Activated CD8-positive, alpha-beta memory T cell treated with anti-CD3 and anti-CD28 coated beads, Interleukin-2, amount 10 ng/mL, durations not matched to agents 7 days and 5 days (primary cell): ENCODE results near the gene MRGPRE. TPM values are rescaled to one million over a fixed set of nuclear protein-coding genes. Genes with fewer than 3 reads are reported as not detected.

Source experiments
- ATAC-seq: fragments of 150-1000 bp; cut with Tn5 transposase; one replicate; pipeline ENCODE4 v1.10.0; 2021; ENCODE audit warnings: moderate library complexity
- CTCF ChIA-PET: fragments of 350-600 bp; sonication (Branson Sonifier 250); formaldehyde crosslinking; loops from one replicate; lab custom pipeline; 2021; ENCODE audit warnings: antibody characterized with exemption; lab: Charles Lee
- DNase-seq: peaks from one replicate; pipeline ENCODE4 v3.0.0-alpha.2; 2020
- H3K27ac Mint-ChIP-seq: one replicate; pipeline ENCODE4 v1.8.0; 2021; ENCODE audit warnings: mild to moderate bottlenecking, mixed read lengths
- H3K27me3 Mint-ChIP-seq: one replicate; pipeline ENCODE4 v1.8.0; 2021; ENCODE audit warnings: mixed read lengths
- H3K36me3 Mint-ChIP-seq: one replicate; pipeline ENCODE4 v1.8.0; 2021; ENCODE audit warnings: mild to moderate bottlenecking, mixed read lengths
- H3K4me1 Mint-ChIP-seq: one replicate; pipeline ENCODE4 v1.8.0; 2021; ENCODE audit warnings: mixed read lengths
- H3K4me3 Mint-ChIP-seq: one replicate; pipeline ENCODE4 v1.8.0; 2021; ENCODE audit warnings: mild to moderate bottlenecking, moderate library complexity, mixed read lengths
- H3K9me3 Mint-ChIP-seq: one replicate; pipeline ENCODE4 v1.8.0; 2022; ENCODE audit warnings: low read depth, mixed read lengths
- total RNA-seq, 2 experiments: library from RNA; stranded (reverse); gene quantifications; one replicate each; pipeline ENCODE4 v1.2.3, GENCODE V29; 2021

The MRGPRE gene
- total RNA-seq, 2 experiments from 2014 or later: not detected

DNA sequence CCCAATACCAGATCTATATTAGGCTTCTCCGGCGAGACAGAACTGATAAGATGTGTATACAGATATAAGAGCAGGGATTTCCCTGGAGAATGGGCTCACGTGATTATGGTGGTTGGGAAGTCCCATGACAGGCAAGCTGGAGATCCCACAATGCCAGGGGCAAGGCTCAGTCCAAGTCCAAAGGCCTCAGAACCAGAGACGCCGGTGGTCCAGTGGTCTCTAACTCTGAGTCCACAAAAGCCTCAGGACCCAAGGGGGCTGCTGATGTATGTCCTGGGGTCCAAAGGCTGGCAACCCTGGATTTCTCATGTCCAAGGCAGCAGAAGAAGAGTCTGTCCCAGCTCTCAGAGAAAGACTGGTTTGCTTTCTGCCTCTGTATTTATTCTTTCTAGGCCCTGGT, 51.3 kb downstream of the MRGPRE start:
- Mint-ChIP-seq H3K4me3 (no peak overlapping the region), H3K27me3 (peaks cover 4% of the 10 kb centered on the region), H3K4me1 (no peaks in the 10 kb centered on the region), H3K27ac (no peak overlapping the region), H3K9me3 (peaks cover 4% of the 10 kb centered on the region), H3K36me3 (no peaks in the 10 kb centered on the region)
- DNase-seq (no peak), ATAC-seq (no peak)
- CTCF ChIA-PET: no interaction called here

DNA sequence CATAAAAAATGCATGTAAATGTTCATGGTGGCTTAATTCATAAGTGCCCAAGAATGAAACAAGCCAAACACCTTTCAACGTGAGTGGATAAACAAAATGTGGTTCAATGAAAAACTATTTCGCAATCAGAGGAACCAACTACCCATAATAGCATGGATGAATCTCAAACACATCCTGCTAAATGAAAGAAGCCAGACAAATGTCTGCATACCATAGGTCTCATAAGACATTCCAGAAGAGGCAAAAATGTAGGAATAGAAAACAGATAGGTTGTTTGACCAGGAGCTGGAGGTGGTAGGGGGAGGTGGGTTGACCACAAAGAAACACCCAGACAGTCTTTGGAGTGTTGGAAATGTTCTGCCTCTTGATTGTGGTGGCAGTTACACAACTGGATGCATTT, 53.9 kb downstream of the MRGPRE start:
- peaks cover 5% of the 10 kb centered on the region for H3K9me3 Mint-ChIP-seq
- H3K4me1 Mint-ChIP-seq: no peaks in the 10 kb centered on the region
- H3K4me3 Mint-ChIP-seq: no peak overlapping the region
- CTCF ChIA-PET: no interaction called here
- no peaks in the 10 kb centered on the region for H3K36me3 Mint-ChIP-seq
- H3K27ac Mint-ChIP-seq: no peak overlapping the region
- H3K27me3 Mint-ChIP-seq: peaks cover 4% of the 10 kb centered on the region
- DNase-seq: no peak
- ATAC-seq: no peak

GRCh38 chr11:3177931-3178330, 54.3 kb downstream of the MRGPRE start:
- Mint-ChIP-seq H3K27ac (no peak overlapping the region), H3K9me3 (peaks cover 5% of the 10 kb centered on the region), H3K36me3 (no peaks in the 10 kb centered on the region), H3K4me3 (no peak overlapping the region), H3K27me3 (peaks cover 4% of the 10 kb centered on the region), H3K4me1 (no peaks in the 10 kb centered on the region)
- CTCF ChIA-PET: no interaction called here
- no peak for DNase-seq
- ATAC-seq: no peak

Other genes with a start within 250 kb of the MRGPRE start
- gene NAP1L4, start 240.1 kb downstream of the MRGPRE start, total RNA-seq: 100 to 1,000 TPM; 347 to 389 TPM
- gene CARS1, start 175.0 kb downstream of the MRGPRE start, total RNA-seq: 100 to 1,000 TPM; 109 to 119 TPM
- 1 to 10 TPM; 2.5 to 2.6 TPM for gene OSBPL5, start 67.1 kb downstream of the MRGPRE start, total RNA-seq
- not detected for gene MRGPRG, start 13.6 kb downstream of the MRGPRE start, total RNA-seq
- 10 to 100 TPM; 39.1 to 43.1 TPM for gene ZNF195, start 146.7 kb upstream of the MRGPRE start, total RNA-seq